Upper lobe of left lung (tissue), 6 donors: ENCODE results near the gene ABCD1. TPM values are rescaled to one million over a fixed set of nuclear protein-coding genes. Genes with fewer than 3 reads are reported as not detected.

Source experiments
- ATAC-seq, 2 donors: fragments of 200-7000 bp; cut with Tn5 transposase; one replicate each; pipeline ENCODE4 v1.9.1; 2022; ENCODE audit warnings: mild to moderate bottlenecking in 2 of 2, moderate library complexity in 2 of 2; ENCODE audit not compliant: low FRiP score in 2 of 2
- DNase-seq, 2 donors: peaks; one replicate each; pipeline ENCODE4 v3.0.0-alpha.2; 2019 to 2020
- H3K27ac ChIP-seq, 4 donors: fragments of 200-600 bp; sonication (generic); one replicate each; pipeline ENCODE4 v1.5.1; 2016 to 2019
- H3K27me3 ChIP-seq, 4 donors: fragments of 200-600 bp; sonication (generic); one replicate each; pipeline ENCODE4 v1.5.1; 2017 to 2019
- H3K36me3 ChIP-seq, 4 donors: fragments of 200-600 bp; sonication (generic); one replicate each; pipeline ENCODE4 v1.5.1; 2016 to 2019
- H3K4me1 ChIP-seq, 4 donors: fragments of 200-600 bp; sonication (generic); one replicate each; pipeline ENCODE4 v1.5.1; 2018 to 2019
- H3K4me3 ChIP-seq, 4 donors: fragments of 200-600 bp; sonication (generic); one replicate each; pipeline ENCODE4 v1.5.1; 2017 to 2019; ENCODE audit warnings: mild to moderate bottlenecking in 2 of 4, moderate library complexity in 1 of 4
- H3K9me3 ChIP-seq, 4 donors: fragments of 200-600 bp; sonication (generic); one replicate each; pipeline ENCODE4 v1.5.1; 2018 to 2019
- CTCF ChIP-seq, 6 experiments: fragments of 450-650 bp in 4 of 6; fragments of 200-600 bp in 2 of 6; sonication (generic) in 2 of 6; IDR thresholded peaks; one replicate each; pipeline ENCODE4 v1.5.1; 2016 to 2019; ENCODE audit warnings: antibody characterized with exemption in 6 of 6
- EP300 ChIP-seq, 4 donors: sonication (generic); formaldehyde crosslinking; IDR thresholded peaks; one replicate each; pipeline ENCODE4 v1.5.1; 2017; ENCODE audit warnings: antibody characterized with exemption in 4 of 4, control low read depth in 2 of 4
- POLR2A ChIP-seq, 4 donors: fragments of 450-650 bp; IDR thresholded peaks; one replicate each; pipeline ENCODE4 v1.5.1; 2016 to 2017; ENCODE audit warnings: antibody characterized with exemption in 4 of 4, mild to moderate bottlenecking in 2 of 4
- POLR2AphosphoS5 ChIP-seq, 2 donors: sonication (generic); formaldehyde crosslinking; IDR thresholded peaks; one replicate each; pipeline ENCODE4 v1.5.1; 2017; ENCODE audit warnings: antibody characterized with exemption in 2 of 2
- WGBS, 2 donors: methylation state at CpG; one replicate each; pipeline ENCODE4 v1.1.5; 2017 to 2018; 5-methylcytosine and 5-hydroxymethylcytosine counted together
- total RNA-seq, 6 donors: library from RNA; depleted of rRNA in 4 of 6; stranded (reverse); fragments of >200 nt in 4 of 6; gene quantifications; one replicate each; pipeline versions ENCODE4 v1.1.0 to v1.2.1, GENCODE V29; 2016 to 2021
- donor health status: DM: no; HTN: no; CAD: no; lungs with moderate emphysema.
- donor health status: DM: no; HTN: yes; CAD: no; lungs with severe emphysema.

Gene ABCD1
- total RNA-seq, 6 donors from 2014 or later, result 9.8 to 28.1 (median 17.9) TPM

GRCh38 chrX:153766871-153767673, 42.4 kb downstream of the ABCD1 start:
- 88 to 94% methylated on average over 23 to 53 of the region's 56 CpGs for WGBS, 2 donors
- Histone ChIP-seq H3K27ac (no peak overlapping the region), H3K9me3 (no peaks in the 10 kb centered on the region), H3K36me3 (no peaks in the 10 kb centered on the region), H3K4me3 (no peak overlapping the region), H3K4me1 (peaks cover 0 to 13% (median 6%) of the 10 kb centered on the region in 4 donors), H3K27me3 (no peaks in the 10 kb centered on the region)
- no peak for ATAC-seq
- no peak for TF ChIP-seq POLR2AphosphoS5 (IDR thresholded peaks at IDR 0.05)
- TF ChIP-seq CTCF (IDR thresholded peaks at IDR 0.05), result no peak
- TF ChIP-seq POLR2A (IDR thresholded peaks at IDR 0.05), result no peak
- no peak for TF ChIP-seq EP300 (IDR thresholded peaks at IDR 0.05)
- peak in 1 of 2 donors; percentile 75 for DNase-seq

- WGBS, 2 donors, result 94% methylated on average over 20 of the region's 20 CpGs; no CpG with 5 or more reads in 1 of the 2 donors
- TF ChIP-seq POLR2A (IDR thresholded peaks at IDR 0.05), result no peak
- no peak for TF ChIP-seq POLR2AphosphoS5 (IDR thresholded peaks at IDR 0.05)
- no peak for TF ChIP-seq CTCF (IDR thresholded peaks at IDR 0.05)
- TF ChIP-seq EP300 (IDR thresholded peaks at IDR 0.05), result no peak
- Histone ChIP-seq H3K9me3 (no peaks in the 10 kb centered on the region), H3K27me3 (no peaks in the 10 kb centered on the region), H3K27ac (no peak overlapping the region), H3K4me1 (peaks cover 0 to 13% (median 6%) of the 10 kb centered on the region in 4 donors), H3K4me3 (no peak overlapping the region), H3K36me3 (no peaks in the 10 kb centered on the region)
- no peak for ATAC-seq
- DNase-seq, result peak in 1 of 2 donors; percentile 72
Measured at GRCh38 chrX:153767674-153768055, 43.0 kb downstream of the ABCD1 start.

- Histone ChIP-seq H3K27ac (peak overlapping the region in 1 of 4 donors; percentile 5), H3K27me3 (no peaks in the 10 kb centered on the region), H3K9me3 (no peaks in the 10 kb centered on the region), H3K4me3 (no peak overlapping the region), H3K4me1 (peaks cover 0 to 13% (median 6%) of the 10 kb centered on the region in 4 donors), H3K36me3 (no peaks in the 10 kb centered on the region)
- TF ChIP-seq POLR2AphosphoS5 (IDR thresholded peaks at IDR 0.05) (no peak), CTCF (IDR thresholded peaks at IDR 0.05) (peak in 1 of 6 experiments; percentile 10)
- ATAC-seq (no peak), DNase-seq (peak in 1 of 2 donors; percentile 53)
- WGBS, 2 donors, result 83% methylated on average over 18 of the region's 22 CpGs; no CpG with 5 or more reads in 1 of the 2 donors
Measured at GRCh38 chrX:153768311-153769157, 43.9 kb downstream of the ABCD1 start.

- no peak overlapping the region for H3K4me3 ChIP-seq
- H3K36me3 ChIP-seq, result no peaks in the 10 kb centered on the region
- no peaks in the 10 kb centered on the region for H3K27me3 ChIP-seq
- no peaks in the 10 kb centered on the region for H3K9me3 ChIP-seq
- no peak overlapping the region for H3K27ac ChIP-seq
- no peak for ATAC-seq
- peaks cover 0 to 13% (median 3%) of the 10 kb centered on the region in 4 donors for H3K4me1 ChIP-seq
- DNase-seq, result peak in 1 of 2 donors; percentile 49
- no peak for TF ChIP-seq POLR2AphosphoS5 (IDR thresholded peaks at IDR 0.05)
- 80 to 87% methylated on average over 1 to 14 of the region's 23 CpGs for WGBS, 2 donors
Measured at GRCh38 chrX:153769158-153769864, 44.7 kb downstream of the ABCD1 start.
